Measurements from ENCODE around the gene LPIN1. TPM values are rescaled to one million over a fixed set of nuclear protein-coding genes. Genes with fewer than 3 reads are reported as not detected.

The LPIN1 gene
- total RNA-seq, 4 donors from 2014 or later = 28.7 to 47.0 (median 39.6) TPM

DNA sequence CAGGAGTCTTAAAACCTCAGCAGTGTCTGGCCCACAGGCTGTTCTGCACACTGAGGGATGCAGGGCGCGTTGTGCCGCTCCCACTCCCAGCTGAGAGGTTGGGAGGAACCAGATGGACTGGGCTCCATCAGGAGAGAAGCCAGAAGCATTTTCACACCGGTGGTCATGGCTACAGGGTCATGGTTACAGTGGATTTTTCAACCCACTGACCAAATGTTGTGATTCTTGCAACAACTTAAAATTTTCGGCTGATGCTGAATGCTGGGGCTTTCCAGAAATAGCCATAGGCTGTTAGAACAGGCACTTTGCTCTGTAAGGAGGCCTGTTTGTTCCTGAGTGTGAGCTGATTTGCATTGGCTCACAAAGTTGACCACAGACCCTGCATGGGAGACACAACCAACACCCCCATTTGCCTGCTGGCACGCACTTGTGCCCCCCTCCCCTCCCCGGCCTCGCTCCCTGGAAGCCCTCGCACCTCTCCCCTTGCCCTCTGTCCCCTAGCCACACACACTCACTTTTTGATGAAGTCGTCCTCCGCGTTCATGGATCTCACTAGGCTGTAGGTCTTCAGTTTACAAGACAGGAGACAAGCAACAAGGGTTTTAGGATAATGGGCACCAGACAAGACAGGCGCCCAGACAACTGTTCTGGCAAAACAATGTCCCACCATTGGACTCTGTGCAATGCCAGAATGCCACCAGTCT is 3.4 kb downstream of the LPIN1 start:
- WGBS, 2 donors = 70 to 85% methylated on average over 12 to 13 of the region's 13 CpGs
- H3K4me3 ChIP-seq (replicated peaks in 1 of 3) = no peak overlapping the region
- intact Hi-C loops (cut with DNase I) = no loop called here

GRCh38 chr2:11750422-11750821 is 4.0 kb downstream of the LPIN1 start:
- H3K27me3 ChIP-seq = no peaks in the 10 kb centered on the region
- H3K27ac ChIP-seq = peak overlapping the region in 1 of 3 donors; percentile 24
- intact Hi-C loops (cut with DNase I) = no loop called here
- WGBS, 2 donors = 88 to 90% methylated on average over 5 of the region's 5 CpGs
- no peaks in the 10 kb centered on the region for H3K36me3 ChIP-seq
- H3K9me3 ChIP-seq = no peaks in the 10 kb centered on the region
- no peak for TF ChIP-seq POLR2A (IDR thresholded peaks at IDR 0.05)
- H3K4me1 ChIP-seq = peaks cover 23 to 64% of the 10 kb centered on the region in 2 donors
- H3K4me3 ChIP-seq (replicated peaks in 1 of 3) = no peak overlapping the region
- DNase-seq = no peak

More for the DNA sequence above, 3.4 kb downstream of the LPIN1 start:
- H3K9me3 ChIP-seq = no peaks in the 10 kb centered on the region
- no peaks in the 10 kb centered on the region for H3K36me3 ChIP-seq
- TF ChIP-seq, protein P1, sequence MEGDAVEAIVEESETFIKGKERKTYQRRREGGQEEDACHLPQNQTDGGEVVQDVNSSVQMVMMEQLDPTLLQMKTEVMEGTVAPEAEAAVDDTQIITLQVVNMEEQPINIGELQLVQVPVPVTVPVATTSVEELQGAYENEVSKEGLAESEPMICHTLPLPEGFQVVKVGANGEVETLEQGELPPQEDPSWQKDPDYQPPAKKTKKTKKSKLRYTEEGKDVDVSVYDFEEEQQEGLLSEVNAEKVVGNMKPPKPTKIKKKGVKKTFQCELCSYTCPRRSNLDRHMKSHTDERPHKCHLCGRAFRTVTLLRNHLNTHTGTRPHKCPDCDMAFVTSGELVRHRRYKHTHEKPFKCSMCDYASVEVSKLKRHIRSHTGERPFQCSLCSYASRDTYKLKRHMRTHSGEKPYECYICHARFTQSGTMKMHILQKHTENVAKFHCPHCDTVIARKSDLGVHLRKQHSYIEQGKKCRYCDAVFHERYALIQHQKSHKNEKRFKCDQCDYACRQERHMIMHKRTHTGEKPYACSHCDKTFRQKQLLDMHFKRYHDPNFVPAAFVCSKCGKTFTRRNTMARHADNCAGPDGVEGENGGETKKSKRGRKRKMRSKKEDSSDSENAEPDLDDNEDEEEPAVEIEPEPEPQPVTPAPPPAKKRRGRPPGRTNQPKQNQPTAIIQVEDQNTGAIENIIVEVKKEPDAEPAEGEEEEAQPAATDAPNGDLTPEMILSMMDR (IDR thresholded peaks at IDR 0.05) = no peak
- no peak for TF ChIP-seq POLR2A (IDR thresholded peaks at IDR 0.05)
- peaks cover 27 to 68% of the 10 kb centered on the region in 2 donors for H3K4me1 ChIP-seq
- H3K27me3 ChIP-seq = no peaks in the 10 kb centered on the region
- DNase-seq = peak; percentile 47 to 57
- H3K27ac ChIP-seq = peak overlapping the region in 2 of 3 donors; percentile 24 to 26

- intact Hi-C loops (cut with DNase I) = no loop called here
- TF ChIP-seq, protein P1 (IDR thresholded peaks at IDR 0.05) = no peak
- no peak for TF ChIP-seq POLR2A (IDR thresholded peaks at IDR 0.05)
- H3K36me3 ChIP-seq = no peaks in the 10 kb centered on the region
- H3K27ac ChIP-seq = peak overlapping the region in 1 of 3 donors; percentile 3
- DNase-seq = no peak
- H3K27me3 ChIP-seq = no peaks in the 10 kb centered on the region
- WGBS, 2 donors = 77 to 82% methylated on average over 7 of the region's 7 CpGs
- H3K4me1 ChIP-seq = peaks cover 22 to 59% of the 10 kb centered on the region in 2 donors
- no peak overlapping the region for H3K4me3 ChIP-seq (replicated peaks in 1 of 3)
- no peaks in the 10 kb centered on the region for H3K9me3 ChIP-seq
Observed at GRCh38 chr2:11750917-11751316, 4.5 kb downstream of the LPIN1 start.

GRCh38 chr2:11752906-11753305 is 6.5 kb downstream of the LPIN1 start:
- intact Hi-C loops (cut with DNase I) = no loop called here
- H3K27ac ChIP-seq = peak overlapping the region in 1 of 3 donors; percentile 11
- no peaks in the 10 kb centered on the region for H3K36me3 ChIP-seq
- no peak for TF ChIP-seq POLR2A (IDR thresholded peaks at IDR 0.05)
- TF ChIP-seq, protein P1 (IDR thresholded peaks at IDR 0.05) = no peak
- H3K4me3 ChIP-seq (replicated peaks in 1 of 3) = no peak overlapping the region
- WGBS, 2 donors = 78 to 92% methylated on average over 8 of the region's 8 CpGs
- H3K4me1 ChIP-seq = peaks cover 11 to 53% of the 10 kb centered on the region in 2 donors
- H3K27me3 ChIP-seq = no peaks in the 10 kb centered on the region
- no peaks in the 10 kb centered on the region for H3K9me3 ChIP-seq
- no peak for DNase-seq

GRCh38 chr2:11753452-11753885 is 7.0 kb downstream of the LPIN1 start:
- H3K27me3 ChIP-seq = no peaks in the 10 kb centered on the region
- TF ChIP-seq, protein P1 (IDR thresholded peaks at IDR 0.05) = no peak
- TF ChIP-seq POLR2A (IDR thresholded peaks at IDR 0.05) = no peak
- H3K36me3 ChIP-seq = no peaks in the 10 kb centered on the region
- H3K27ac ChIP-seq = peak overlapping the region in 2 of 3 donors; percentile 11 to 51
- intact Hi-C loops (cut with DNase I) = no loop called here
- no peak overlapping the region for H3K4me3 ChIP-seq (replicated peaks in 1 of 3)
- peak in 1 of 2 donors; percentile 32 for DNase-seq
- 60 to 72% methylated on average over 5 of the region's 5 CpGs for WGBS, 2 donors
- peaks cover 10 to 48% of the 10 kb centered on the region in 2 donors for H3K4me1 ChIP-seq
- no peaks in the 10 kb centered on the region for H3K9me3 ChIP-seq
